ENCODE results near the gene FFAR3.

DNA sequence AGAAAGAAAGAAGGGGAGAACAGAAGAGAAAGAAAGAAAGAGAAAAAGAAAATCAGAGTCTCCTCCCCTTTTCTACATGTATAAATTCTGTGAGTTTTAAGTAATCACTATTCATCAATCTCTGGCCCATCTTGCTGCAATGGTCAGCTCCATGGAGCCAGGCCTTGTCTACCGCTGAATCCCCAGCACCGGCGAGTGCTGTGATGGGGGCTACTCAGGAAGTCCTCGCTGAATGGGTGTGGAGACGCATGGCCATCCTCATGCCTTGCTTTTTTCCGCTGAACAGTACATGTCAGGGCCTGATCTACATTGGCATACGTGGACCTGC is 42.5 kb downstream of the FFAR3 start:
- TF ChIP-seq, protein P1, sequence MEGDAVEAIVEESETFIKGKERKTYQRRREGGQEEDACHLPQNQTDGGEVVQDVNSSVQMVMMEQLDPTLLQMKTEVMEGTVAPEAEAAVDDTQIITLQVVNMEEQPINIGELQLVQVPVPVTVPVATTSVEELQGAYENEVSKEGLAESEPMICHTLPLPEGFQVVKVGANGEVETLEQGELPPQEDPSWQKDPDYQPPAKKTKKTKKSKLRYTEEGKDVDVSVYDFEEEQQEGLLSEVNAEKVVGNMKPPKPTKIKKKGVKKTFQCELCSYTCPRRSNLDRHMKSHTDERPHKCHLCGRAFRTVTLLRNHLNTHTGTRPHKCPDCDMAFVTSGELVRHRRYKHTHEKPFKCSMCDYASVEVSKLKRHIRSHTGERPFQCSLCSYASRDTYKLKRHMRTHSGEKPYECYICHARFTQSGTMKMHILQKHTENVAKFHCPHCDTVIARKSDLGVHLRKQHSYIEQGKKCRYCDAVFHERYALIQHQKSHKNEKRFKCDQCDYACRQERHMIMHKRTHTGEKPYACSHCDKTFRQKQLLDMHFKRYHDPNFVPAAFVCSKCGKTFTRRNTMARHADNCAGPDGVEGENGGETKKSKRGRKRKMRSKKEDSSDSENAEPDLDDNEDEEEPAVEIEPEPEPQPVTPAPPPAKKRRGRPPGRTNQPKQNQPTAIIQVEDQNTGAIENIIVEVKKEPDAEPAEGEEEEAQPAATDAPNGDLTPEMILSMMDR (IDR thresholded peaks at IDR 0.05; ENCODE audit: low read depth, low read length), result no peak
- no peak for TF ChIP-seq POLR2A (IDR thresholded peaks at IDR 0.05; ENCODE audit: extremely low read depth, insufficient read length)
- TF ChIP-seq, protein P2, sequence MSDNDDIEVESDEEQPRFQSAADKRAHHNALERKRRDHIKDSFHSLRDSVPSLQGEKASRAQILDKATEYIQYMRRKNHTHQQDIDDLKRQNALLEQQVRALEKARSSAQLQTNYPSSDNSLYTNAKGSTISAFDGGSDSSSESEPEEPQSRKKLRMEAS (IDR thresholded peaks at IDR 0.05; ENCODE audit: low read depth, low read length), result no peak
